ENCODE results near the gene ELAVL4.

Gene ELAVL4

DNA sequence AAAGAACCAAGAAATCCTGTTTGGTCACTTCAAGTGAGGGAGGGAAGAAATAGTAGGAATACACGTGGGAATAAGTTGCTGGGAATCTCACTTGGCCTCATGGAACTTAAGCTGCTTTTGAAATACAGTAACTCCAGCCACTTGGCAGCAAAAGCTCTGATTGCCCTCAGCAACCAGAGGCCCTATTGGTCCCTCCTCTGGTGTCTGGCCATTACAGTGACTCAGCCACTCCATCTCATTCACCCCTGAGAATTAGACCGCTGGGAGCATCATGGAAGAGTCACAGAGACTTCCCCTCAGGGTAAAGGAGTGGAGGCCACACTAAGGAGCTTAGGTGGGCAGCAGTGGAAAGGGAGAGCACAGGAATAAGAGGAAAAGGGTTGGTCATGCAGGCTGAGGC, 99.6 kb downstream of the ELAVL4 start:
- no peak overlapping the region for H3K27ac ChIP-seq (ENCODE audit: low read length)
- no peak for DNase-seq (ENCODE audit: low read depth, low spot score)
- H3K36me3 ChIP-seq (ENCODE audit: control insufficient read depth, insufficient read depth, low read length) = no peaks in the 10 kb centered on the region
- H3K27me3 ChIP-seq (ENCODE audit: control insufficient read depth, insufficient read depth, low read length) = no peaks in the 10 kb centered on the region
- no CpG with 5 or more reads among the region's 2 CpGs for WGBS (ENCODE audit: insufficient coverage, insufficient read length)
- no peak overlapping the region for H3K4me3 ChIP-seq (ENCODE audit: low read length)
- H3K4me1 ChIP-seq (ENCODE audit: control insufficient read depth, insufficient read depth, low read length) = no peaks in the 10 kb centered on the region
- H3K9me3 ChIP-seq (ENCODE audit: control insufficient read depth, insufficient read depth, low read length) = no peaks in the 10 kb centered on the region

DNA sequence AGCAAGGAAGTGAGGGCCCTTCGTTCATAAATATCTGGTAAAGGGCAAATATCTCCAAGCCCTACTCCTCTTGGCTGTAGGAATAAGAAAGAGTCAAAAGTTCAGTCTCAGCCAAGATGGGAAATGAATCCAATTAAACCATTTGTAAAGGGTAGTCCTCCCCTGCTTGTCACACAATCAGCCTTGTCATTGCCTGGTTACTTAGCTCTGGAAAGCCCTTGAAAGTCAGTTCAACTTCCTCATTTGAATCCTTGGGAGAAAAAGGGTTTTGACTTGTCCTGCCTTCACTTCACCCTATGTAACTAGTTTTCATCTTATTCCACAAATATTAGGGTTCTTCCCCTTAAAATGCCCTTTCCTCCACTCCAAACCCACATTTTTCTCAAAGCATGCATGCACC, 100.0 kb downstream of the ELAVL4 start:
- H3K27me3 ChIP-seq (ENCODE audit: control insufficient read depth, insufficient read depth, low read length) = no peaks in the 10 kb centered on the region
- no CpG with 5 or more reads among the region's 1 CpG for WGBS (ENCODE audit: insufficient coverage, insufficient read length)
- no peak overlapping the region for H3K4me3 ChIP-seq (ENCODE audit: low read length)
- no peak for DNase-seq (ENCODE audit: low read depth, low spot score)
- H3K36me3 ChIP-seq (ENCODE audit: control insufficient read depth, insufficient read depth, low read length) = no peaks in the 10 kb centered on the region
- H3K9me3 ChIP-seq (ENCODE audit: control insufficient read depth, insufficient read depth, low read length) = no peaks in the 10 kb centered on the region
- no peaks in the 10 kb centered on the region for H3K4me1 ChIP-seq (ENCODE audit: control insufficient read depth, insufficient read depth, low read length)
- no peak overlapping the region for H3K27ac ChIP-seq (ENCODE audit: low read length)

DNA sequence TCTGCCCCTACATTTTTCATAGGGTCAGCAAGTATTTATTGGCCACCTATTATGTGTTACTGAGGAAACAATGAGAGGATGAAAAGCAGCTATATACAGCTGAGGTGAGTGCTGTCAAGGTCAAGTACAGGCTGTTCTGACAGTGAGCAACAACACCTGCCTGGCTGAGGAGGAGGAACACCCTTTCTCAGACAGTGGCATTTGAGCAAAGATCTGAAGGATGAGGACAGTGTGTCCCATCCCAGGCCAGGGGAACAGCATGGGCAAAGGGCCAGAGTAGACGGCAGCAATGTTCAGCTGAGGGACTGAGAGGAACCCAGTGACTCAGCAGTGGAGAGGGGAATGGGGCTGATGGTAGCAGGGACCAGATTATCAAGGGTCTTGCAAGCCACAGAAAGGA, 101.0 kb downstream of the ELAVL4 start:
- Histone ChIP-seq H3K27ac (ENCODE audit: low read length) (no peak overlapping the region), H3K27me3 (ENCODE audit: control insufficient read depth, insufficient read depth, low read length) (no peaks in the 10 kb centered on the region), H3K36me3 (ENCODE audit: control insufficient read depth, insufficient read depth, low read length) (no peaks in the 10 kb centered on the region), H3K9me3 (ENCODE audit: control insufficient read depth, insufficient read depth, low read length) (no peaks in the 10 kb centered on the region), H3K4me3 (ENCODE audit: low read length) (no peak overlapping the region), H3K4me1 (ENCODE audit: control insufficient read depth, insufficient read depth, low read length) (no peaks in the 10 kb centered on the region)
- no CpG with 5 or more reads among the region's 1 CpG for WGBS (ENCODE audit: insufficient coverage, insufficient read length)
- no peak for DNase-seq (ENCODE audit: low read depth, low spot score)

DNA sequence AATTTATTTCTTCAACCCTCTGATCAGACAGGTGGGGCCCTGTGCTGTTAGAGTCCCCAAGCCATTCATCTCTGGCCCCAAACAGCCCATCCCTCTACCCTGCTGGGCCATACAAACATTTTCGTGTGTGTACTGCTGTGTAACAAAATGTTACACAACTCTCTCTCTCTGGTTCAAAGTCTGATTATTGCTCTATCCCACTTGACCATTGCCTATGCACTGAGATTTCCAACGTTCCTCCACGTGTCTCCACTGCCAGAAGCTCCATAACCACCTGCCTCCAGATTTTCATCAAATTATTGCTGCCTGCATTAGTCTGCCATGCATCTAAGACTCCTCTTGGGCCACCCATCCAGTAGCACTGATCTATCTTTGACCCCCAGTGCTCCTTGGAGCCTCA, 104.8 kb downstream of the ELAVL4 start:
- no peaks in the 10 kb centered on the region for H3K27me3 ChIP-seq (ENCODE audit: control insufficient read depth, insufficient read depth, low read length)
- WGBS (ENCODE audit: insufficient coverage, insufficient read length) = no CpG with 5 or more reads among the region's 3 CpGs
- no peaks in the 10 kb centered on the region for H3K36me3 ChIP-seq (ENCODE audit: control insufficient read depth, insufficient read depth, low read length)
- no peaks in the 10 kb centered on the region for H3K9me3 ChIP-seq (ENCODE audit: control insufficient read depth, insufficient read depth, low read length)
- no peak overlapping the region for H3K4me3 ChIP-seq (ENCODE audit: low read length)
- no peak for DNase-seq (ENCODE audit: low read depth, low spot score)
- no peak overlapping the region for H3K27ac ChIP-seq (ENCODE audit: low read length)
- H3K4me1 ChIP-seq (ENCODE audit: control insufficient read depth, insufficient read depth, low read length) = no peaks in the 10 kb centered on the region

DNA sequence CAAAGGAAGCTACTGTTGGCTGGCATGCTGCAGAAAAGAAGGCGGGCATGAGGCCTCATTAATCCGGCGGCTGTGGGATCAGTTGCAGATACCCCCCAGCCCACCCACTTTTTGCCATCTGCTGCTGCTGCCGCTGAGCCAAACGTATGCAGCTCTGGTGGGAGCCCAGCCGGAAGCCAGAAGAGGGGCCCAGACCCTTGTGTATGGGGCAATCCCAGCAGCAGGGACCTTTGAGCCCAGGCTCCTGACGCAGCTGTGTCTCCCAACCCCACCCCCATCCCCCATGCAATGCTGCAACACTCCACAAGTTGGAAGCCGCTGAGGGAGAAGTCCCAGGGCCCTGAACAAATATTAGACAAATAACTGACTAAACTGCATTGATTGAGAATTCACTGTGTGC, 106.0 kb downstream of the ELAVL4 start:
- Histone ChIP-seq H3K27me3 (ENCODE audit: control insufficient read depth, insufficient read depth, low read length) (no peaks in the 10 kb centered on the region), H3K27ac (ENCODE audit: low read length) (no peak overlapping the region), H3K4me1 (ENCODE audit: control insufficient read depth, insufficient read depth, low read length) (no peaks in the 10 kb centered on the region), H3K36me3 (ENCODE audit: control insufficient read depth, insufficient read depth, low read length) (no peaks in the 10 kb centered on the region), H3K9me3 (ENCODE audit: control insufficient read depth, insufficient read depth, low read length) (no peaks in the 10 kb centered on the region), H3K4me3 (ENCODE audit: low read length) (no peak overlapping the region)
- DNase-seq (ENCODE audit: low read depth, low spot score) = no peak
- WGBS (ENCODE audit: insufficient coverage, insufficient read length) = no CpG with 5 or more reads among the region's 8 CpGs

DNA sequence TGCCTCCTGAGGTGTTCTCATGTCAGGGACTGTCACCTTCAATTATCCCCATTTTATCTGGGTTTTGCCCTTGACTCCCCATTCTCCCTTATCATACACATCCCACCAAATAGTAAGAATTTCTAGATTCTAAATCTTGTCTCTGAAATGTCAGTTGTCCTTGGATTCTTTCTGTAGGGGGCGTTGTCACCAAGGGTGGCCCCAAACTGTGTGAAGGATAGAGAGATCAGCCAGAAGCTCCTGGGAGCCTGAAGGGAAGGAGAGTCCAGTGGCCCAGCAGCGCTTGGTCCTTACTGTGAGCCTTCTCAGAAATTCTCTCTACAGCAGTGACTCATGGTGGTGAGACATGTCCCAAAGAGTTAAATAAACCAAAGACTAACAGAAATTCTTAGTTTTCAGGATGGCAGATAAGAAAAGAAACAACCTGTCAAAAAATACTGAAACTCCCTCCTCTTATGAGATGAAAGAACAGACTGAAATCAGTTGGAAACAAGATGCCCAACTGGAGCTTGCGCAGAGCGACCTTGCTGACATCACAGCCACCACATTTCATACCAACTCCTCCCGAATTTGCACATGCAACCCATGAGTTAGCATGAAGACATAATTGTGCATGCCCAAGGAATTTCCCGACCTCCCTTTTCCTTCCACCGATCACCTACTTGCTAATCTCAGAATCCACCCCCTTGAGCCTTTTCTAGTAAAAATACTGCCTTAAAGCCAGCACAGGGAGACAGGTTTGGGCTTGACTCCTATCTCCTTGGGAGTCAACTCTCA, 109.8 kb downstream of the ELAVL4 start:
- Histone ChIP-seq H3K4me1 (ENCODE audit: control insufficient read depth, insufficient read depth, low read length) (no peaks in the 10 kb centered on the region), H3K27me3 (ENCODE audit: control insufficient read depth, insufficient read depth, low read length) (no peaks in the 10 kb centered on the region), H3K4me3 (ENCODE audit: low read length) (no peak overlapping the region), H3K27ac (ENCODE audit: low read length) (no peak overlapping the region), H3K9me3 (ENCODE audit: control insufficient read depth, insufficient read depth, low read length) (no peaks in the 10 kb centered on the region), H3K36me3 (ENCODE audit: control insufficient read depth, insufficient read depth, low read length) (no peaks in the 10 kb centered on the region)
- DNase-seq (ENCODE audit: low read depth, low spot score) = no peak
- no CpG with 5 or more reads among the region's 7 CpGs for WGBS (ENCODE audit: insufficient coverage, insufficient read length)

DNA sequence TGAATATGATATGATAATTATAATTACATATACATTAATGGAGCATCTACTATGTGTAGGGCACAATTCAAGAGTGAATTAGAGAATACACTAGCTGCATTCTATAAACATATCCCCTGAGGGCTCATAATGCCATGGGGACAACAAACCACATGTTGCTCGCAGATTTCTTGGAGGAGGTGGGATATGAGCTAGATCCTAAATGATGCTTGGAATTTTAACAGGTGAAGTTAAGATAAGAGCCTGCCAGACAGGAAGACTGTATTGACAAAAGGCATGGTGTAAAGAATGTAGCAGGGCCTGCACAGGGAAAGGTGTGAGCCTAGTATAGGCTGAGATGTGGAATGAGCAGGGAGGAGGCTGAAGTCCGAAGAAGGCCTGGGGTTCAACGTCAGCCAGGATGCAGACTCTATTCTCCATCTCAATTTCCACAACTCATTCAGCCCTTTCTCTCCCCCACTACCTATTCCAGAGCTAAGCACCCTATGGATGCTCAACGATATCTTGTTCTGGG, 120.2 kb downstream of the ELAVL4 start:
- Histone ChIP-seq H3K4me1 (ENCODE audit: control insufficient read depth, insufficient read depth, low read length) (no peaks in the 10 kb centered on the region; the same call in 1 of the 2 replicates), H3K36me3 (ENCODE audit: control insufficient read depth, insufficient read depth, low read length) (no peaks in the 10 kb centered on the region), H3K4me3 (ENCODE audit: low read length) (no peak overlapping the region), H3K27ac (ENCODE audit: low read length) (no peak overlapping the region), H3K9me3 (ENCODE audit: control insufficient read depth, insufficient read depth, low read length) (no peaks in the 10 kb centered on the region), H3K27me3 (ENCODE audit: control insufficient read depth, insufficient read depth, low read length) (no peaks in the 10 kb centered on the region)
- no CpG with 5 or more reads among the region's 4 CpGs for WGBS (ENCODE audit: insufficient coverage, insufficient read length)
- DNase-seq (ENCODE audit: low read depth, low spot score) = no peak

DNA sequence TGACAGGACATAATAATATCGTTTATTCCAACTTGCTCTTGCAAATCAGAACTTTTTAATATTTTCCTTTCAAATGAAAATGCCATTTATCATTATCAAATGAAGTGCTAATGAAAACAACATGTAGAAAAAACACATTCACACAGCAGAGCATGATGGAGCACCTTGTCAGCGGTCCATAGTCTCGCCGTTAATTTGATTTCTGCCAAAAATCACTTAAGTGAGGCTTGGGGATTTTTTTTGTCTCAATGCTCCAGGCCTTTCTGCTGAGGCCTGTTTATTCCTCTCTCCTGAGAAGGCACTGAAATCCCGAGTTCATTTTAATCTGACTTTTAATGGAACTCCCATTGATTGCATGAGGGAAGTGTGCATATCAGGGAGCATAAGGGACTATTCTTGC, 122.5 kb downstream of the ELAVL4 start:
- Histone ChIP-seq H3K27ac (ENCODE audit: low read length) (no peak overlapping the region), H3K4me1 (ENCODE audit: control insufficient read depth, insufficient read depth, low read length) (no peaks in the 10 kb centered on the region; the same call in 1 of the 2 replicates), H3K9me3 (ENCODE audit: control insufficient read depth, insufficient read depth, low read length) (no peaks in the 10 kb centered on the region), H3K27me3 (ENCODE audit: control insufficient read depth, insufficient read depth, low read length) (no peaks in the 10 kb centered on the region), H3K4me3 (ENCODE audit: low read length) (no peak overlapping the region), H3K36me3 (ENCODE audit: control insufficient read depth, insufficient read depth, low read length) (no peaks in the 10 kb centered on the region)
- no peak for DNase-seq (ENCODE audit: low read depth, low spot score)
- WGBS (ENCODE audit: insufficient coverage, insufficient read length) = no CpG with 5 or more reads among the region's 5 CpGs

DNA sequence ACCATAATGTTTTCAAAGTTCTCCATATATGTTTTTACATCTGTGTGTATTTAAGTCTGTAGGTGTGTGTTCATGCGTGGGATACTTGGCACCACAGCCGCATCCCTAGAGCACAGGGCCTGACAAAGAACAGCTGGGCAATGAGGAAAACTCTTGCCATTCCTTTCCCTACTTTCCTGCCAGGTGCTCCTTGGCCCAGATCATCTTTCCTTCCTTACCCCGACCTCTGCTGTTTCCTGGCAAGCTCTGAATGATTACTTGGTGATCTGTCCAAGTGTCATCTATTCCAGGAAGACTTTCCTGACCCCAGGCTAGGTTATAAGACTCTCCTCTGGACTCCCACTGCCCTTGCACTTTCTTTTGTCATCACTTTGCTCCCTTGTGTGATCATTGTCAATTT, 123.6 kb downstream of the ELAVL4 start:
- H3K27ac ChIP-seq (ENCODE audit: low read length) = no peak overlapping the region
- no peaks in the 10 kb centered on the region for H3K27me3 ChIP-seq (ENCODE audit: control insufficient read depth, insufficient read depth, low read length)
- no peak overlapping the region for H3K4me3 ChIP-seq (ENCODE audit: low read length)
- H3K36me3 ChIP-seq (ENCODE audit: control insufficient read depth, insufficient read depth, low read length) = no peaks in the 10 kb centered on the region
- no peaks in the 10 kb centered on the region for H3K9me3 ChIP-seq (ENCODE audit: control insufficient read depth, insufficient read depth, low read length)
- no CpG with 5 or more reads among the region's 3 CpGs for WGBS (ENCODE audit: insufficient coverage, insufficient read length)
- H3K4me1 ChIP-seq (ENCODE audit: control insufficient read depth, insufficient read depth, low read length) = no peaks in the 10 kb centered on the region; the same call in 1 of the 2 replicates
- no peak for DNase-seq (ENCODE audit: low read depth, low spot score)

DNA sequence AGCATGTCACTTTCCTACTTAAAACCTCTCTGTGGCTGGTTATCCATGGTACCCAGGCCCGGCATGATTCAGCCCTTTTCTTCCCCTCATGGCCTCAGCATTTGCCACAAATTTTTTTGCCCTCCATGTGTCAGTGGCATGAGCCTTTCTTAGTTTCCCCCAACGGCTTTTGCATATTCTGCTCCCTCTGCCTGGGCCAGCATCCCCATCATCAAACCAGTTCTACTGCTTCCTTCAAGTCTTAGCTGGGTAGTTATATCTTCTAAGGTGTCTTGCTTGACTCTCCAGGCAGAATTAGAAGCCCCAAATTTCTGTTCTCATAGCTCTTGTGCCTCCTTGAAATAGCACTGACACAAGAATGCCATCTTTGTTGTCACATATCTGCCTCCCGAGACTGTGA, 127.9 kb downstream of the ELAVL4 start:
- no CpG with 5 or more reads among the region's 3 CpGs for WGBS (ENCODE audit: insufficient coverage, insufficient read length)

DNA sequence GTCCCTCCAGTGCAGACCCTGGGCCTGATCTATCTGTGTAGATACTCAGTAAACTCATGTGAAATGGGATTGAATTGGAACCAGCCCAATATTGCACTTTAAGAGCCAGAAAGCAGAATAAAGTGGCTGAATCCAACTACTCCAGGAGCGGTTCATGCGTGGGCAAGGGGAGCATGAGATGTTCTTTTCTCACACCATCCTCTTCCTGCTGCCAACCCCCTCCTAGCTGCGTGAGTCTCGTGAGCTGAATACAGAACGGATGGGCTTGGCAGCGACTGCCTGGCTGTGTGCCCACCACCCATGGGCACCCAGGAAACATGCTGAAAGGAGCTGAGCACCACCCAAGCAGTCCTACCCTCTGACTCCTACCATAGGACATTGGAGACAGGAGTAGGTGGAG, 128.3 kb downstream of the ELAVL4 start:
- Histone ChIP-seq H3K4me1 (ENCODE audit: control insufficient read depth, insufficient read depth, low read length) (no peaks in the 10 kb centered on the region), H3K4me3 (ENCODE audit: low read length) (no peak overlapping the region), H3K27ac (ENCODE audit: low read length) (no peak overlapping the region), H3K36me3 (ENCODE audit: control insufficient read depth, insufficient read depth, low read length) (no peaks in the 10 kb centered on the region), H3K27me3 (ENCODE audit: control insufficient read depth, insufficient read depth, low read length) (no peaks in the 10 kb centered on the region), H3K9me3 (ENCODE audit: control insufficient read depth, insufficient read depth, low read length) (no peaks in the 10 kb centered on the region)
- WGBS (ENCODE audit: insufficient coverage, insufficient read length) = no CpG with 5 or more reads among the region's 6 CpGs
- no peak for DNase-seq (ENCODE audit: low read depth, low spot score)

More for the DNA sequence above, 127.9 kb downstream of the ELAVL4 start:
- no peak overlapping the region for H3K4me3 ChIP-seq (ENCODE audit: low read length)
- no peak for DNase-seq (ENCODE audit: low read depth, low spot score)
- H3K27ac ChIP-seq (ENCODE audit: low read length) = no peak overlapping the region
- H3K4me1 ChIP-seq (ENCODE audit: control insufficient read depth, insufficient read depth, low read length) = no peaks in the 10 kb centered on the region
- no peaks in the 10 kb centered on the region for H3K36me3 ChIP-seq (ENCODE audit: control insufficient read depth, insufficient read depth, low read length)
- H3K9me3 ChIP-seq (ENCODE audit: control insufficient read depth, insufficient read depth, low read length) = no peaks in the 10 kb centered on the region
- no peaks in the 10 kb centered on the region for H3K27me3 ChIP-seq (ENCODE audit: control insufficient read depth, insufficient read depth, low read length)

Measured in iPS DF 6.9 (cell line).